ENCODE measurements around the gene LPP.

Gene LPP

GRCh38 chr3:188553569-188553968 lies 399.6 kb downstream of the LPP start:
- Histone ChIP-seq H2BK120ac (ENCODE audit: low read depth, low read length) (no peak overlapping the region), H2AK5ac (ENCODE audit: low read length) (no peak overlapping the region), H3K23ac (ENCODE audit: low read length) (no peak overlapping the region), H3K4me2 (ENCODE audit: low read length) (no peak overlapping the region), H3K4ac (ENCODE audit: low read depth, low read length) (no peak overlapping the region), H2BK15ac (replicated peaks; ENCODE audit: low read depth) (no peak overlapping the region), H4K8ac (ENCODE audit: low read depth, low read length) (no peak overlapping the region), H4K5ac (ENCODE audit: low read length) (no peak overlapping the region), H3K27me3 (ENCODE audit: insufficient read depth, low read length, poor library complexity) (no peaks in the 10 kb centered on the region), H3K56ac (ENCODE audit: low read length) (no peak overlapping the region), H3K79me1 (ENCODE audit: low read length) (no peaks in the 10 kb centered on the region), H3K36me3 (ENCODE audit: control insufficient read depth, insufficient read depth, low read length) (no peaks in the 10 kb centered on the region), H3K4me3 (ENCODE audit: low read length) (no peak overlapping the region), H3K4me1 (ENCODE audit: control insufficient read depth, low read depth, low read length) (no peaks in the 10 kb centered on the region), H3K79me2 (ENCODE audit: control insufficient read depth, insufficient read depth, low read length) (no peaks in the 10 kb centered on the region), H3K9ac (ENCODE audit: low read length) (no peak overlapping the region), H3K18ac (ENCODE audit: low read length) (no peak overlapping the region), H3K27ac (ENCODE audit: low read depth, low read length) (no peak overlapping the region), H2BK5ac (ENCODE audit: low read length) (no peak overlapping the region)
- WGBS (ENCODE audit: extremely low coverage, insufficient coverage, low lambda C conversion rate) = no CpG with 5 or more reads among the region's 3 CpGs
- peak; percentile 7 for DNase-seq

DNA sequence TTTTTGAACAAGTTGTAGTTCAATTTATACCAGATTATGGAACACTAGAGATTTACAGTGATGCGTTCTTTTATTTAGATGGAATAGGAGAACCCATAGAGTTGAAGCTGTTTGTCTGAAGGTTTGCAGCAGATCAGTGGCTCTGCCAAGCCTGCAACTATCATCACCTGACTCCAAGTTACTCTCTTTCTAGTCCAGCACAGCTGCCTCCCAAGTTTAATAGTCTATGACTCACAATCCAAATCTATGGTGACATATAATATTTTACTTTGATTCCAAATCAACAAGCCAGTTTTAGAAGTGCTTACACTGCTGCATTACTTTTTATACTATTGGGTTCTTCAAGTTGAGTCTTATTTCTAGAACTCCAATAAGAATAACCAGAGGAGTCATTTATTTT lies 400.4 kb downstream of the LPP start:
- no peak overlapping the region for H4K5ac ChIP-seq (ENCODE audit: low read length)
- H3K27me3 ChIP-seq (ENCODE audit: insufficient read depth, low read length, poor library complexity) = no peaks in the 10 kb centered on the region
- no peak overlapping the region for H2BK15ac ChIP-seq (replicated peaks; ENCODE audit: low read depth)
- H3K4ac ChIP-seq (ENCODE audit: low read depth, low read length) = no peak overlapping the region
- H3K4me2 ChIP-seq (ENCODE audit: low read length) = no peak overlapping the region
- no peak overlapping the region for H3K23ac ChIP-seq (ENCODE audit: low read length)
- no peak overlapping the region for H2BK5ac ChIP-seq (ENCODE audit: low read length)
- no peaks in the 10 kb centered on the region for H3K36me3 ChIP-seq (ENCODE audit: control insufficient read depth, insufficient read depth, low read length)
- H3K56ac ChIP-seq (ENCODE audit: low read length) = no peak overlapping the region
- H2AK5ac ChIP-seq (ENCODE audit: low read length) = no peak overlapping the region
- H3K79me1 ChIP-seq (ENCODE audit: low read length) = no peaks in the 10 kb centered on the region
- WGBS (ENCODE audit: extremely low coverage, insufficient coverage, low lambda C conversion rate) = no CpG with 5 or more reads among the region's 1 CpG
- H3K9ac ChIP-seq (ENCODE audit: low read length) = no peak overlapping the region
- no peak overlapping the region for H3K4me3 ChIP-seq (ENCODE audit: low read length)
- no peak overlapping the region for H3K27ac ChIP-seq (ENCODE audit: low read depth, low read length)
- DNase-seq = no peak
- H3K4me1 ChIP-seq (ENCODE audit: control insufficient read depth, low read depth, low read length) = no peaks in the 10 kb centered on the region
- no peak overlapping the region for H2BK120ac ChIP-seq (ENCODE audit: low read depth, low read length)
- H4K8ac ChIP-seq (ENCODE audit: low read depth, low read length) = no peak overlapping the region
- no peaks in the 10 kb centered on the region for H3K79me2 ChIP-seq (ENCODE audit: control insufficient read depth, insufficient read depth, low read length)
- H3K18ac ChIP-seq (ENCODE audit: low read length) = no peak overlapping the region

DNA sequence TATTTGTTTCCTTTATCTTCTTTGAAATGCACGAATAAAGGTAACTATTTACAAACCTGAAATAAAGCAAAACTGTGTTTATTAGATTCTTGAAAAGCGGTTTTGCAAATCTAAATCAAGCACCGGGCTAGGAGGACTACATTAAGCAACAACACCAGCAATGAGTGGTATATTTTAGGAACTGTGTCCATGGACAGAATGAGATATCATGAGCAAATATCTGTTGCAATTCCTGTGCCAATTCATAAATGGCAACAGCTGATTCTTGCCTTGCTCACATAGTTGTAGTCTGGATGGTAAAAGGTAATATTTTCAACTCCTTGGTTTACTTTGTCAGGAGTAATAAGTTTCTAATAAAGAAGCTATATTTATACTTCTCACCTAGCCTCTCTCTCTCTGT lies 403.3 kb downstream of the LPP start:
- WGBS (ENCODE audit: extremely low coverage, insufficient coverage, low lambda C conversion rate) = no CpG with 5 or more reads among the region's 3 CpGs
- no peak overlapping the region for H3K23ac ChIP-seq (ENCODE audit: low read length)
- no peak overlapping the region for H2BK15ac ChIP-seq (replicated peaks; ENCODE audit: low read depth)
- no peak overlapping the region for H3K4ac ChIP-seq (ENCODE audit: low read depth, low read length)
- H3K79me1 ChIP-seq (ENCODE audit: low read length) = peaks cover 2% of the 10 kb centered on the region
- H3K4me3 ChIP-seq (ENCODE audit: low read length) = no peak overlapping the region
- H2AK5ac ChIP-seq (ENCODE audit: low read length) = no peak overlapping the region
- H3K79me2 ChIP-seq (ENCODE audit: control insufficient read depth, insufficient read depth, low read length) = no peaks in the 10 kb centered on the region
- H3K36me3 ChIP-seq (ENCODE audit: control insufficient read depth, insufficient read depth, low read length) = no peaks in the 10 kb centered on the region
- no peak overlapping the region for H3K18ac ChIP-seq (ENCODE audit: low read length)
- H3K9ac ChIP-seq (ENCODE audit: low read length) = no peak overlapping the region
- no peak overlapping the region for H2BK5ac ChIP-seq (ENCODE audit: low read length)
- no peak overlapping the region for H4K8ac ChIP-seq (ENCODE audit: low read depth, low read length)
- H3K4me1 ChIP-seq (ENCODE audit: control insufficient read depth, low read depth, low read length) = no peaks in the 10 kb centered on the region
- H2BK120ac ChIP-seq (ENCODE audit: low read depth, low read length) = no peak overlapping the region
- no peak overlapping the region for H3K27ac ChIP-seq (ENCODE audit: low read depth, low read length)
- DNase-seq = no peak
- H3K56ac ChIP-seq (ENCODE audit: low read length) = no peak overlapping the region
- H3K27me3 ChIP-seq (ENCODE audit: insufficient read depth, low read length, poor library complexity) = no peaks in the 10 kb centered on the region
- H4K5ac ChIP-seq (ENCODE audit: low read length) = no peak overlapping the region
- no peak overlapping the region for H3K4me2 ChIP-seq (ENCODE audit: low read length)

- no peak overlapping the region for H4K5ac ChIP-seq (ENCODE audit: low read length)
- no peak overlapping the region for H3K4me3 ChIP-seq (ENCODE audit: low read length)
Observed at GRCh38 chr3:188558343-188559071, 404.6 kb downstream of the LPP start.

DNA sequence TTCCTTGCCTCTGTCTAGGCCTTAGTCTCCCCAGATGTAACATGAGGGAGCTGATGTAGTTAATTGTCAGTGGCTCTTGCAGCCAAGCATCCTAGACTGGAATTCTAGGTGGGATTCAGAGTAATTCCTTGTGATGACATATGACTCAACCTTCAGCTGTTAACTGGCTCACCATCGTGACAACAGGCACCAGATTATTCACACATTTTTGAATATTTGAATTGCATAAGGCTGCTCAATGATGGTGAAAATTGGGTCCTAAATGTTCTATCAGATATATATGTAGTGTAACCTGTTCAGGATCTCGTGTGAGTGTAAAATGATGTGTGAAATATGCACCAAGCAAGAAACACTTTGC lies 405.1 kb downstream of the LPP start:
- Histone ChIP-seq H3K23ac (ENCODE audit: low read length) (no peak overlapping the region), H2AK5ac (ENCODE audit: low read length) (no peak overlapping the region), H3K79me2 (ENCODE audit: control insufficient read depth, insufficient read depth, low read length) (no peaks in the 10 kb centered on the region), H3K4me3 (ENCODE audit: low read length) (no peak overlapping the region), H3K27ac (ENCODE audit: low read depth, low read length) (no peak overlapping the region), H2BK15ac (replicated peaks; ENCODE audit: low read depth) (no peak overlapping the region), H3K18ac (ENCODE audit: low read length) (no peak overlapping the region), H3K79me1 (ENCODE audit: low read length) (peaks cover 2% of the 10 kb centered on the region), H3K9ac (ENCODE audit: low read length) (no peak overlapping the region), H3K4me2 (ENCODE audit: low read length) (no peak overlapping the region), H3K4me1 (ENCODE audit: control insufficient read depth, low read depth, low read length) (no peaks in the 10 kb centered on the region), H2BK120ac (ENCODE audit: low read depth, low read length) (no peak overlapping the region), H3K4ac (ENCODE audit: low read depth, low read length) (no peak overlapping the region), H3K27me3 (ENCODE audit: insufficient read depth, low read length, poor library complexity) (no peaks in the 10 kb centered on the region), H3K36me3 (ENCODE audit: control insufficient read depth, insufficient read depth, low read length) (no peaks in the 10 kb centered on the region), H4K8ac (ENCODE audit: low read depth, low read length) (no peak overlapping the region), H4K5ac (ENCODE audit: low read length) (no peak overlapping the region), H3K56ac (ENCODE audit: low read length) (no peak overlapping the region), H2BK5ac (ENCODE audit: low read length) (no peak overlapping the region)
- no CpG with 5 or more reads among the region's 2 CpGs for WGBS (ENCODE audit: extremely low coverage, insufficient coverage, low lambda C conversion rate)
- DNase-seq = no peak

More at GRCh38 chr3:188558343-188559071, 404.6 kb downstream of the LPP start:
- H3K4me1 ChIP-seq (ENCODE audit: control insufficient read depth, low read depth, low read length) = no peaks in the 10 kb centered on the region
- H3K27me3 ChIP-seq (ENCODE audit: insufficient read depth, low read length, poor library complexity) = no peaks in the 10 kb centered on the region
- H3K9ac ChIP-seq (ENCODE audit: low read length) = no peak overlapping the region
- H3K4ac ChIP-seq (ENCODE audit: low read depth, low read length) = no peak overlapping the region
- DNase-seq = no peak
- no peak overlapping the region for H2AK5ac ChIP-seq (ENCODE audit: low read length)
- no CpG with 5 or more reads among the region's 5 CpGs for WGBS (ENCODE audit: extremely low coverage, insufficient coverage, low lambda C conversion rate)
- no peak overlapping the region for H3K23ac ChIP-seq (ENCODE audit: low read length)
- no peak overlapping the region for H2BK120ac ChIP-seq (ENCODE audit: low read depth, low read length)
- no peak overlapping the region for H4K8ac ChIP-seq (ENCODE audit: low read depth, low read length)
- no peak overlapping the region for H3K56ac ChIP-seq (ENCODE audit: low read length)
- no peak overlapping the region for H3K4me2 ChIP-seq (ENCODE audit: low read length)
- no peaks in the 10 kb centered on the region for H3K79me2 ChIP-seq (ENCODE audit: control insufficient read depth, insufficient read depth, low read length)
- H2BK5ac ChIP-seq (ENCODE audit: low read length) = no peak overlapping the region
- peaks cover 2% of the 10 kb centered on the region for H3K79me1 ChIP-seq (ENCODE audit: low read length)
- H3K36me3 ChIP-seq (ENCODE audit: control insufficient read depth, insufficient read depth, low read length) = no peaks in the 10 kb centered on the region
- no peak overlapping the region for H2BK15ac ChIP-seq (replicated peaks; ENCODE audit: low read depth)
- H3K27ac ChIP-seq (ENCODE audit: low read depth, low read length) = no peak overlapping the region
- no peak overlapping the region for H3K18ac ChIP-seq (ENCODE audit: low read length)

GRCh38 chr3:188559856-188560255 lies 405.9 kb downstream of the LPP start:
- Histone ChIP-seq H4K5ac (ENCODE audit: low read length) (no peak overlapping the region), H2AK5ac (ENCODE audit: low read length) (no peak overlapping the region), H2BK5ac (ENCODE audit: low read length) (no peak overlapping the region), H4K8ac (ENCODE audit: low read depth, low read length) (no peak overlapping the region), H3K4me3 (ENCODE audit: low read length) (no peak overlapping the region), H3K79me2 (ENCODE audit: control insufficient read depth, insufficient read depth, low read length) (no peaks in the 10 kb centered on the region), H2BK15ac (replicated peaks; ENCODE audit: low read depth) (no peak overlapping the region), H3K27me3 (ENCODE audit: insufficient read depth, low read length, poor library complexity) (no peaks in the 10 kb centered on the region), H2BK120ac (ENCODE audit: low read depth, low read length) (no peak overlapping the region), H3K4me2 (ENCODE audit: low read length) (no peak overlapping the region), H3K9ac (ENCODE audit: low read length) (no peak overlapping the region), H3K36me3 (ENCODE audit: control insufficient read depth, insufficient read depth, low read length) (no peaks in the 10 kb centered on the region), H3K56ac (ENCODE audit: low read length) (no peak overlapping the region), H3K79me1 (ENCODE audit: low read length) (peaks cover 2% of the 10 kb centered on the region), H3K18ac (ENCODE audit: low read length) (no peak overlapping the region), H3K4ac (ENCODE audit: low read depth, low read length) (no peak overlapping the region), H3K27ac (ENCODE audit: low read depth, low read length) (no peak overlapping the region), H3K4me1 (ENCODE audit: control insufficient read depth, low read depth, low read length) (no peaks in the 10 kb centered on the region), H3K23ac (ENCODE audit: low read length) (no peak overlapping the region)
- DNase-seq = no peak
- no CpG with 5 or more reads among the region's 2 CpGs for WGBS (ENCODE audit: extremely low coverage, insufficient coverage, low lambda C conversion rate)
